H7 (cell line): ENCODE measurements around the gene ZNF562. TPM values are rescaled to one million over a fixed set of nuclear protein-coding genes. Genes with fewer than 3 reads are reported as not detected.
"Not testable (repeated sequence)": the region's sequence is repeated elsewhere in the genome, so short reads cannot be mapped to it uniquely, and the experiment has no call there.

ENCODE experiments used
- DNase-seq: peaks from one replicate; pipeline ENCODE4 v3.0.0; 2012
- H3K27me3 ChIP-seq: 2 replicates; pipeline ENCODE4 v1.6.0; 2011; ENCODE audit warnings: mild to moderate bottlenecking, low read length; ENCODE audit not compliant: control insufficient read depth, insufficient read depth
- H3K36me3 ChIP-seq: replicated peaks from 2 replicates; pipeline ENCODE4 v1.5.1; 2011; ENCODE audit warnings: low read length; ENCODE audit not compliant: control insufficient read depth, insufficient read depth
- H3K4me3 ChIP-seq: 2 replicates; pipeline ENCODE4 v1.5.1; 2011; ENCODE audit warnings: low read depth, mild to moderate bottlenecking, control low read depth, low read length, moderate library complexity; ENCODE audit not compliant: insufficient read depth
- total RNA-seq: library from RNA; depleted of rRNA; stranded (reverse); fragments of >200 nt; shearing (Covaris generic); gene quantifications from 2 replicates; pipeline ENCODE4 v1.2.3, GENCODE V29; 2014; rRNA removed

ZNF562 gene
- 21.2 and 21.3 TPM in 2 replicates for total RNA-seq

GRCh38 chr19:9674663-9675357 is at the start of gene ZNF562:
Gene ZNF562, minus strand, starts transcription at chr19:9675100. Its CDS starts 14,356 bp downstream, at chr19:9660744.
- no peaks in the 10 kb centered on the region for H3K36me3 ChIP-seq
- no peaks in the 10 kb centered on the region for H3K27me3 ChIP-seq
- H3K4me3 ChIP-seq: peak within 1 kb of the TSS; percentile 49
- DNase-seq: peak; percentile 83

GRCh38 chr19:9724157-9724556 is 49.3 kb upstream of the ZNF562 start:
- no peak overlapping the region for H3K4me3 ChIP-seq
- no peaks in the 10 kb centered on the region for H3K27me3 ChIP-seq
- DNase-seq: no peak
- no peaks in the 10 kb centered on the region for H3K36me3 ChIP-seq

- peak; percentile 40 for DNase-seq
- Histone ChIP-seq H3K4me3 (no peak overlapping the region), H3K27me3 (no peaks in the 10 kb centered on the region), H3K36me3 (no peaks in the 10 kb centered on the region)
Measured at GRCh38 chr19:9721861-9722260, 47.0 kb upstream of the ZNF562 start.

GRCh38 chr19:9720541-9720940 is 45.6 kb upstream of the ZNF562 start:
- Histone ChIP-seq H3K36me3 (no peaks in the 10 kb centered on the region), H3K27me3 (no peaks in the 10 kb centered on the region), H3K4me3 (no peak overlapping the region)
- no peak for DNase-seq

GRCh38 chr19:9711815-9712214 is 36.9 kb upstream of the ZNF562 start:
- Histone ChIP-seq H3K36me3 (no peaks in the 10 kb centered on the region), H3K27me3 (no peaks in the 10 kb centered on the region), H3K4me3 (no peak overlapping the region)
- no peak for DNase-seq

- H3K36me3 ChIP-seq: no peaks in the 10 kb centered on the region
- no peak overlapping the region for H3K4me3 ChIP-seq
Measured at GRCh38 chr19:9709305-9709704, 34.4 kb upstream of the ZNF562 start.

GRCh38 chr19:9705836-9706235 is 30.9 kb upstream of the ZNF562 start:
- no peak for DNase-seq
- H3K27me3 ChIP-seq: no peaks in the 10 kb centered on the region
- H3K4me3 ChIP-seq: no peak overlapping the region
- H3K36me3 ChIP-seq: no peaks in the 10 kb centered on the region

More at GRCh38 chr19:9709305-9709704, 34.4 kb upstream of the ZNF562 start:
- H3K27me3 ChIP-seq: no peaks in the 10 kb centered on the region
- no peak for DNase-seq

- Histone ChIP-seq H3K4me3 (no peak overlapping the region), H3K36me3 (no peaks in the 10 kb centered on the region), H3K27me3 (no peaks in the 10 kb centered on the region)
- DNase-seq: no peak
Measured at GRCh38 chr19:9702186-9702585, 27.3 kb upstream of the ZNF562 start.

- H3K4me3 ChIP-seq: no peak overlapping the region
Measured at GRCh38 chr19:9700229-9700981, 25.5 kb upstream of the ZNF562 start.

GRCh38 chr19:9690301-9690700 is 15.4 kb upstream of the ZNF562 start:
- H3K4me3 ChIP-seq, H3K36me3 ChIP-seq, DNase-seq, H3K27me3 ChIP-seq: not testable (repeated sequence)

More at GRCh38 chr19:9700229-9700981, 25.5 kb upstream of the ZNF562 start:
- no peaks in the 10 kb centered on the region for H3K36me3 ChIP-seq
- DNase-seq: no peak
- no peaks in the 10 kb centered on the region for H3K27me3 ChIP-seq

GRCh38 chr19:9679996-9680395 is 5.1 kb upstream of the ZNF562 start:
- DNase-seq, H3K27me3 ChIP-seq, H3K4me3 ChIP-seq, H3K36me3 ChIP-seq: not testable (repeated sequence)

GRCh38 chr19:9675358-9675901 is 530 bp upstream of the ZNF562 start:
- not testable (repeated sequence) for H3K36me3 ChIP-seq, H3K27me3 ChIP-seq, DNase-seq
- H3K4me3 ChIP-seq: peak overlapping the region; percentile 49

GRCh38 chr19:9673912-9674662 is 813 bp downstream of the ZNF562 start:
- no peak for DNase-seq
- Histone ChIP-seq H3K4me3 (peak overlapping the region; percentile 49), H3K36me3 (no peaks in the 10 kb centered on the region), H3K27me3 (no peaks in the 10 kb centered on the region)

GRCh38 chr19:9672893-9673292 is 2.0 kb downstream of the ZNF562 start:
- Histone ChIP-seq H3K27me3 (no peaks in the 10 kb centered on the region), H3K36me3 (no peaks in the 10 kb centered on the region), H3K4me3 (no peak overlapping the region)
- no peak for DNase-seq
